ENCODE results near the gene MYL9. TPM values are rescaled to one million over a fixed set of nuclear protein-coding genes. Genes with fewer than 3 reads are reported as not detected.

The MYL9 gene
- total and polyA plus RNA-seq, 2 of the 4 experiments (the other 2 are of a cell fraction) = 97.5 to 425 TPM

- dilution Hi-C loops (cut with HindIII; ENCODE audit: low sequenced_read_pairs, unreplicated experiment) (no loop called here), in situ Hi-C loops (cut with MboI; ENCODE audit: low sequenced_read_pairs) (no loop called here), intact Hi-C loops (cut with micrococcal nuclease) (no loop called here)
- Histone ChIP-seq H4K8ac (ENCODE audit: low read depth in 2 of 2, low read length in 2 of 2) (no peak overlapping the region), H2AK9ac (replicated peaks; ENCODE audit: low read depth, low read length, poor library complexity) (no peak overlapping the region), H4K20me1 (ENCODE audit: insufficient read depth, low read length) (peaks cover 20% of the 10 kb centered on the region; the same call in 1 of the 2 replicates), H2BK15ac (ENCODE audit: low read depth, low read length) (no peak overlapping the region), H3K4me3 (ENCODE audit: insufficient read depth, low read depth, low read length) (no peak overlapping the region), H3K4me2 (ENCODE audit: low read depth, low read length) (no peak overlapping the region), H3K4me1 (ENCODE audit: control insufficient read depth, insufficient read depth, low read length) (no peaks in the 10 kb centered on the region; the same call in 1 of the 2 replicates), H2BK5ac (ENCODE audit: low read depth, low read length, poor library complexity, severe bottlenecking) (no peak overlapping the region), H3K18ac (ENCODE audit: low read depth, low read length) (no peak overlapping the region), H3K56ac (ENCODE audit: extremely low read depth, insufficient read depth, low read length) (no peak overlapping the region), H3K27me3 (ENCODE audit: control insufficient read depth, insufficient read depth, low read length) (no peaks in the 10 kb centered on the region), H3K36me3 (ENCODE audit: control insufficient read depth, insufficient read depth, low read length) (peaks cover 68% of the 10 kb centered on the region), H2AFZ (replicated peaks; ENCODE audit: low read length, poor library complexity) (no peak overlapping the region), H2AK5ac (ENCODE audit: low read depth, low read length) (no peak overlapping the region), H3K23ac (ENCODE audit: low read depth, low read length) (no peak overlapping the region), H3K14ac (replicated peaks; ENCODE audit: low read depth, low read length) (no peak overlapping the region), H3K4ac (ENCODE audit: low read depth, low read length) (no peak overlapping the region), H3K79me1 (ENCODE audit: low read depth in 1 of 2, low read length in 2 of 2) (peaks cover 18 to 48% of the 10 kb centered on the region in 2 experiments), H2BK120ac (ENCODE audit: low read depth, low read length) (no peak overlapping the region), H4K91ac (ENCODE audit: insufficient read depth, low read depth, low read length) (no peak overlapping the region), H3K9ac (ENCODE audit: low read depth, low read length) (no peak overlapping the region), H3K27ac (ENCODE audit: insufficient read depth, low read length) (no peak overlapping the region), H4K5ac (ENCODE audit: low read depth, low read length) (no peak overlapping the region), H3K9me1 (ENCODE audit: insufficient read depth, low read length) (peaks cover 19% of the 10 kb centered on the region), H3K9me3 (ENCODE audit: control insufficient read depth, insufficient read depth, low read length) (no peaks in the 10 kb centered on the region), H2BK20ac (ENCODE audit: low read depth, low read length) (no peak overlapping the region)
- TF ChIP-seq RCOR1 (IDR thresholded peaks at IDR 0.05; ENCODE audit: insufficient replicate concordance, low read length) (no peak), MXI1 (IDR thresholded peaks at IDR 0.05; ENCODE audit: borderline replicate concordance, low read depth, low read length) (no peak), NFE2L2 (IDR thresholded peaks at IDR 0.05; ENCODE audit: low read depth, low read length) (no peak), RAD21 (IDR thresholded peaks at IDR 0.05; ENCODE audit: low read length) (no peak), CHD1 (IDR thresholded peaks at IDR 0.05; ENCODE audit: low read depth, low read length) (no peak), RFX5 (IDR thresholded peaks at IDR 0.05; ENCODE audit: low read depth, low read length) (no peak), BHLHE40 (IDR thresholded peaks at IDR 0.05; ENCODE audit: low read depth, low read length) (no peak), MAFK (IDR thresholded peaks at IDR 0.05; ENCODE audit: low read depth, low read length) (no peak), USF2 (IDR thresholded peaks at IDR 0.05; ENCODE audit: low read depth, low read length) (no peak), CEBPB (IDR thresholded peaks at IDR 0.05; ENCODE audit: low read depth, low read length) (no peak), FOS (IDR thresholded peaks at IDR 0.05; ENCODE audit: low read depth, low read length) (no peak), POLR2A (IDR thresholded peaks at IDR 0.05; ENCODE audit: low read depth, low read length) (no peak), CTCF (conservative IDR thresholded peaks at IDR 0.05; ENCODE audit: low read depth, low read length) (no peak), SMC3 (IDR thresholded peaks at IDR 0.05; ENCODE audit: low read depth, low read length) (no peak), MAZ (IDR thresholded peaks at IDR 0.05; ENCODE audit: borderline replicate concordance, low read depth, low read length) (no peak), ELK1 (IDR thresholded peaks at IDR 0.05; ENCODE audit: borderline replicate concordance, low read depth, low read length) (no peak)
- ChIA-PET POLR2A (ENCODE audit: unreplicated experiment) (no interaction called here), CTCF (no interaction called here)
- no TSS peak for BruUV-seq (replicated peaks)
- ATAC-seq (ENCODE audit: low read depth) (no peak), DNase-seq (no peak)
- 96% methylated on average over 9 of the region's 17 CpGs; no CpG with 5 or more reads in 1 of the 2 experiments for WGBS, 2 experiments (ENCODE audit: extremely low coverage in 2 of 2, insufficient read length in 1 of 2)
Observed at GRCh38 chr20:36525620-36526365, 15.5 kb upstream of the MYL9 start.
